ENCODE measurements around the gene RASD1. TPM values are rescaled to one million over a fixed set of nuclear protein-coding genes. Genes with fewer than 3 reads are reported as not detected.
A peak's percentile ranks its signal among the peaks of the same experiment; 100 is the strongest.

RASD1 gene
- total and polyA plus RNA-seq, 10 donors = 2.9 to 52.3 (median 10.2) TPM

GRCh38 chr17:17485420-17485819 is 10.8 kb downstream of the RASD1 start:
- TF ChIP-seq CTCF (IDR thresholded peaks at IDR 0.05 in 8 of 11, conservative IDR thresholded peaks at IDR 0.05 in 3 of 11) (no peak), POLR2AphosphoS5 (IDR thresholded peaks at IDR 0.05) (no peak), POLR2A (IDR thresholded peaks at IDR 0.05) (no peak)
- H3K27ac ChIP-seq = peak overlapping the region in 2 of 8 donors; percentile 14 to 35
- H3K4me3 ChIP-seq = no peak overlapping the region
- WGBS, 5 donors = 64 to 92% (median 75%) methylated on average over 6 of the region's 6 CpGs
- peaks cover 0 to 81% (median 13%) of the 10 kb centered on the region in 6 donors for H3K36me3 ChIP-seq
- H3K9me3 ChIP-seq = no peaks in the 10 kb centered on the region
- intact Hi-C loops (cut with DNase I; ENCODE audit: low total_unique reads) = no loop called here
- DNase-seq = peak; percentile 29
- H3K4me1 ChIP-seq = peaks cover 8 to 54% (median 30%) of the 10 kb centered on the region in 6 donors
- no peaks in the 10 kb centered on the region for H3K27me3 ChIP-seq (replicated peaks in 1 of 7)

- H3K4me1 ChIP-seq = peaks cover 8 to 64% (median 35%) of the 10 kb centered on the region in 6 donors
- intact Hi-C loops (cut with DNase I; ENCODE audit: low total_unique reads) = no loop called here
- peaks cover 0 to 81% (median 13%) of the 10 kb centered on the region in 6 donors for H3K36me3 ChIP-seq
- no peak overlapping the region for H3K4me3 ChIP-seq
- peak overlapping the region in 4 of 8 donors; percentile 25 to 41 (median 38) for H3K27ac ChIP-seq
- WGBS, 5 donors = 26 to 44% (median 33%) methylated on average over 11 to 12 of the region's 12 CpGs
- H3K27me3 ChIP-seq (replicated peaks in 1 of 7) = no peaks in the 10 kb centered on the region
- H3K9me3 ChIP-seq = no peaks in the 10 kb centered on the region
- no peak for TF ChIP-seq CTCF (IDR thresholded peaks at IDR 0.05 in 8 of 11, conservative IDR thresholded peaks at IDR 0.05 in 3 of 11)
- no peak for TF ChIP-seq POLR2A (IDR thresholded peaks at IDR 0.05)
- TF ChIP-seq POLR2AphosphoS5 (IDR thresholded peaks at IDR 0.05) = peak in 1 of 3 donors; percentile 18
- DNase-seq = peak; percentile 47
These were observed 11.7 kb downstream of the RASD1 start for GRCh38 chr17:17484451-17484899.

- H3K36me3 ChIP-seq = peaks cover 0 to 56% (median 3%) of the 10 kb centered on the region in 6 donors
- intact Hi-C loops (cut with DNase I; ENCODE audit: low total_unique reads) = no loop called here
- WGBS, 5 donors = 78 to 85% (median 82%) methylated on average over 5 of the region's 5 CpGs
- H3K4me1 ChIP-seq = peaks cover 21 to 90% (median 60%) of the 10 kb centered on the region in 6 donors
- no peak overlapping the region for H3K4me3 ChIP-seq
- no peak for TF ChIP-seq POLR2A (IDR thresholded peaks at IDR 0.05)
- no peak for TF ChIP-seq POLR2AphosphoS5 (IDR thresholded peaks at IDR 0.05)
- TF ChIP-seq CTCF (IDR thresholded peaks at IDR 0.05 in 8 of 11, conservative IDR thresholded peaks at IDR 0.05 in 3 of 11) = no peak
- no peaks in the 10 kb centered on the region for H3K27me3 ChIP-seq (replicated peaks in 1 of 7)
- no peak overlapping the region for H3K27ac ChIP-seq
- no peak for DNase-seq
- no peaks in the 10 kb centered on the region for H3K9me3 ChIP-seq
These were observed 14.3 kb downstream of the RASD1 start for GRCh38 chr17:17481860-17482259.

- intact Hi-C loops (cut with DNase I; ENCODE audit: low total_unique reads) = no loop called here
- Histone ChIP-seq H3K27ac (no peak overlapping the region), H3K4me3 (no peak overlapping the region), H3K36me3 (peaks cover 0 to 44% (median 0%) of the 10 kb centered on the region in 6 donors), H3K9me3 (no peaks in the 10 kb centered on the region), H3K27me3 (replicated peaks in 1 of 7) (no peaks in the 10 kb centered on the region), H3K4me1 (peaks cover 25 to 97% (median 64%) of the 10 kb centered on the region in 6 donors)
- 54 to 74% (median 68%) methylated on average over 6 of the region's 6 CpGs for WGBS, 5 donors
- TF ChIP-seq POLR2A (IDR thresholded peaks at IDR 0.05) = no peak
- TF ChIP-seq CTCF (IDR thresholded peaks at IDR 0.05 in 8 of 11, conservative IDR thresholded peaks at IDR 0.05 in 3 of 11) = no peak
- no peak for TF ChIP-seq POLR2AphosphoS5 (IDR thresholded peaks at IDR 0.05)
- no peak for DNase-seq
These were observed 15.5 kb downstream of the RASD1 start for GRCh38 chr17:17480593-17481148.

All from spleen (tissue), 11 donors.